PFSK-1 (cell line): ENCODE results near the gene ABCA10.

Experiments
- FOXP2 ChIP-seq: optimal IDR thresholded peaks from 2 replicates; pipeline ENCODE3; 2011; ENCODE audit warnings: borderline replicate concordance, control low read depth, inconsistent platforms; ENCODE audit not compliant: insufficient read depth; ENCODE audit errors: extremely low read length, extremely low read depth
- POLR2AphosphoS5 ChIP-seq: IDR thresholded peaks from 2 replicates; pipeline ENCODE4 v1.6.1; 2012; ENCODE audit warnings: low read depth, mild to moderate bottlenecking, control low read depth, low read length, moderate library complexity
- REST ChIP-seq, 2 experiments: IDR thresholded peaks; 2 replicates each; pipeline versions ENCODE4 v1.6.1 to v1.8.0; 2011 to 2012; ENCODE audit warnings: low read depth in 2 of 2, low read length in 2 of 2, control low read depth in 1 of 2, inconsistent platforms in 1 of 2, mild to moderate bottlenecking in 1 of 2, moderate library complexity in 1 of 2; ENCODE audit not compliant: insufficient read depth in 1 of 2
- SIN3A ChIP-seq: IDR thresholded peaks from 2 replicates; pipeline ENCODE4 v1.6.1; 2012; ENCODE audit warnings: mild to moderate bottlenecking, low read length, moderate library complexity, borderline replicate concordance; ENCODE audit not compliant: insufficient read depth
- TAF1 ChIP-seq: IDR thresholded peaks from 2 replicates; pipeline ENCODE4 v1.6.1; 2012; ENCODE audit warnings: low read length, control low read depth, borderline replicate concordance; ENCODE audit not compliant: insufficient read depth

ABCA10 gene

DNA sequence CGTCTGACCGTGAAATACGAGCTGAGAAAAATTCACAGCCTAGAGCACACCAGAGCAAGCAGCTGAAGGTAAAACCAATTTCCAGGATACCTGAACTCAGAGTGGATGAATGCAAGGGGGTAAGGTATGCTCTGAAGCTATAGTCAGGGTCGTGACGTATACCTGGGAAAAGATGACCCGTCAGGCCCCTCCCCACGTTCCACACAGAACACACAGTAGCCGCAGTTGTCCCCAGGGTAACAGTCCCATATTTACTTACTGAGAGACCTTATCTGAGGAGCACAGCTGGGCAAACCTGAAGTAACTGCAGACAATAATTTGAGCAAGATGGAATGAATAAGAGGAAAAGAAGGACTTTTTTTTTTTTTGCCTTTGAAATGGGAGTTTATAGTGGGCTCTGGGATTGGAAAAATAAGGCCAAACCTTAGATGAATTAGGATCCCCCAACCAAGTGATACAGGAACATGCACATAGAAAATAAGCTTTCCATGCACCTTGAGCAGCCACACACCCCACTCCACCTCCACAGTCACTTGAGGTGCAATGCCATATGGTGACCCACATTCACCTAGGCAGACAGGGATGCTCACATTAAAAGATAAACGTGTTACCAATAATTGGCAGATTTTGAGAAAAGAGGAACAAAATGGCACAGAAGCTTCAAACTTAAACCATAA lies 124.9 kb downstream of the ABCA10 start:
- TF ChIP-seq REST (IDR thresholded peaks at IDR 0.05; ENCODE audit: insufficient read depth in 1 of 2, low read depth in 2 of 2, low read length in 2 of 2) (no peak), TAF1 (no peak), FOXP2 (no peak), SIN3A (no peak), POLR2AphosphoS5 (no peak)

DNA sequence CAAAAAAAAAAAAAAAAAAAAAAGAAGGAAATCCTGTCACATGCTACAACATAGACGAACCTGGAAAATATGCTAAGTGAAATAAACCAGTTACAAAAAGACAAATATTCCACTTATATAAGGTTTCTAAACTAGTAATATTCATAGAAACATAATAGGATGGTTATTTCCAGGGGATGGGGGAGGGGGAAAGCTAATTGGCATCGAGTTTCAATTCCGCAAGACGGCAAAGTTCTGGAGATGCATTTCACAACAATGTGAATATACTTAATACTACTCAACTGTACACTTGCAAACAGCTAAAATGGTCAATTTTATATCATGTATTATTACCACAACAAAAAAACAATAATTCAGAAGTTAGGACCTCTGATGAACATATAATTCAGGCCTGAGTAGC lies 130.0 kb downstream of the ABCA10 start:
- TF ChIP-seq REST (IDR thresholded peaks at IDR 0.05; ENCODE audit: insufficient read depth in 1 of 2, low read depth in 2 of 2, low read length in 2 of 2) (no peak), TAF1 (no peak), SIN3A (no peak), FOXP2 (no peak), POLR2AphosphoS5 (no peak)
